HTERT RPE-1 (cell line): ENCODE measurements around the gene RANBP10.

Experiments
- in situ Hi-C: fragments of 300-500 bp; cut with MboI; formaldehyde crosslinking; loops from 4 replicates; pipeline ENCODE4 v1.14.3; 2020; ENCODE audit warnings: low sequenced_read_pairs

The RANBP10 gene

GRCh38 chr16:67749436-67750078 lies 56.8 kb downstream of the RANBP10 start:
- in situ Hi-C loops: no loop called here

GRCh38 chr16:67748834-67749233 lies 57.5 kb downstream of the RANBP10 start:
- in situ Hi-C loops: no loop called here

- in situ Hi-C loops: no loop called here
These were observed 59.5 kb downstream of the RANBP10 start for GRCh38 chr16:67746846-67747245.

DNA sequence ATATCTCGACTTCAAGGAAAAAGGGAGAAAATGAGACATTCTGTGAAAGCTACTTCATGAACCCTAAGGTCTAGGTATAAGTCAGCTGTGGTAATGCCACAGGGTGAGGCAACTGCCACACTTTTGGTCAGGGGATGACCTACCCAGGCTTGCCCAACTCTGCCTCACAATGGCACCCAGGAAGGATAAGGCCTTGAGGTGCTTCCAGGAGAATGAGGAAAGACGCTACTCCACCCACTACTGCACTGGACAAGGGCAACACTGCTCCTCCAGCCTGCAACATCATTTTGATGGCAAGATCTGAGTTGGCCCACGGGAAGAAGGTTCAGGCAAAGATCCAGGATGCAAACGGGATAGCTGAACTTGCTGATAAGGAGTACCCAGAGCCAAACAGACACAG lies 65.2 kb downstream of the RANBP10 start:
- in situ Hi-C loops: no loop called here

GRCh38 chr16:67740391-67740790 lies 66.0 kb downstream of the RANBP10 start:
- in situ Hi-C loops: no loop called here

DNA sequence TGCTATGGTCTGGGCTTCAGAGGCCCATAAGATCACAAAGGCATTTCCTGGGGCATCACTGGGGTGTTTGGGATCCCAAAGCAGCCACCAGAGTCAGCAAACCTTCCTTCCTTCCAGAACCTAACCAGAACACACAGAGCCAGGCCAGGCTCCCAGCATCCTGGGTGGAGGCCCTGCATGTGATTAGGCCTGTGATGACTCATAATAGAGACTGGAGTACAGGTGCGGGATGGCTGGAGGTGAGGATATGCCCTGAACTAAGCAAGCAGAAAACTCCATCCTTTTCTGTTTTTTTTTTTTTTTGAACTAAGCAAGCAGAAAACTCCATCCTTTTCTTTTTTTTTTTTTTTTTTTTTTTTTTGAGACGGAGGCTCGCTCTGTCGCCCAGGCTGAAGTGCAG lies 69.5 kb downstream of the RANBP10 start:
- in situ Hi-C loops: no loop called here

- in situ Hi-C loops: no loop called here
These were observed 71.6 kb downstream of the RANBP10 start for GRCh38 chr16:67734731-67735201.

- in situ Hi-C loops: no loop called here
These were observed 72.5 kb downstream of the RANBP10 start for GRCh38 chr16:67733734-67734470.

DNA sequence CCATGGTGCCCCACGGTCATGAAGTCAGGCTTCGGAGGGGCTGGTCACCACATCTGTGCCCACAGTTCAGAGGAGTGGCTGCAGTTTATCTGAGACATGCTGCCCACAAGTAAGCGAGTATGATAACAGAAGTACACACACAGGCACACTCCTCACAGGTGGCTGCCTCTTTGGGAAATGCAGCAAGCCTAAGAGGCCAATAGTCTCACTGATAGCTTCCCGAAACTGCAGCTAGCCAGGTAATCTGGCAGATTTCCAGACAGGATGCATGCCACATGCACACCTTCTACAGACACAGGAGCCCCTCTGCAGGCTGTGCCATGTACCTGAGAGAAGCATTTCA lies 74.6 kb downstream of the RANBP10 start:
- in situ Hi-C loops: no loop called here

DNA sequence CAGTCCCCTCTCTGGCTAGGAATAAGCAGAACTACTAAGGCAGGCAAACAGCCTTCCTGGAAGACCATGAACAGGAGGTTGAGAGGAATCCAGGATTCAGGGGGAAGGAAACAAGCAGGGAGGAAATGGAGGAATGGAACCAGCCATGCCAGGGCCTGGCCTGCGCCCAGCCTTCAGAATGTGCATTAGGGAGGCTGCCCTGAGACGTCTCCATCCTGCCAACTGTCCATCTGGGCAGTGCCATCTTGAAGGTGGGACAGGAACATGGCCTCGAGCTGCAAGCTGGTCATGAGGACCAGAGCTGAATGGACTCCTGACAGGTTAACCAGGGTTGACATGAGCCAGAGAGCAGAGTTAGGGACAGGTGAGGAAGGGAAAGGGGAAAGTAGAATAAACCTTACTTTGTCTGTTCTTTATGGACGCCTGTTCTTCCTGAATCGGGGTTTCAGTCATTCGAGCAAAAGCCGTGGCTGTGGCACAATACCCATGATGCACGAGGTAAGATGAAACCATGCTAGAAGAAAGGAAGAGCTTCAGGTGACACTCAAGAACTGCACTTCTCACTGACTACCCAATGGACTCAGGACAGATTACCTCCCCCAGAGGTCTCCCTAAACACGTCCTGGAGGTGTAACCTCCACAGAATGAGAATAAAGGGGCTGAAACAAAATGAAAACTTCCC lies 75.1 kb downstream of the RANBP10 start:
- in situ Hi-C loops: no loop called here

DNA sequence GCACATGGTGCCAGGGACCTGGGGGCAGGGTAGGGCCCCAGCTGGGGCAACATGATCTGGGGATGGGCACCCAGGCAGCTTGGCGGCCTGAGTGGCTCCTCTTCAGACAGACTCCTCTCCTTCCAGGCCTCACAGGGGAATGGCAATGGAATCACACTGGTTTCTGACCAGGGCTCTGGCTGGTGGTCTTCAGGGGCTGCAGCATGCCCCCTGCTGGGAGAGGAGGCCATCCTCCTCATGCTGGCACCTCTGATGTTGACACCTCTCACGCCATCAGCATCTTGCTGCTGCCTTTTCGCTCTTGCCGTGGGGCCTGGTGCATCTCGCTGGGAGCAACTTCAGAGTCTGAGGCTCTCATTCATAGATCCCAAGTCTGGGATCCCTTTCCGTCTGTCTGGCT lies 76.0 kb downstream of the RANBP10 start:
- in situ Hi-C loops: no loop called here

DNA sequence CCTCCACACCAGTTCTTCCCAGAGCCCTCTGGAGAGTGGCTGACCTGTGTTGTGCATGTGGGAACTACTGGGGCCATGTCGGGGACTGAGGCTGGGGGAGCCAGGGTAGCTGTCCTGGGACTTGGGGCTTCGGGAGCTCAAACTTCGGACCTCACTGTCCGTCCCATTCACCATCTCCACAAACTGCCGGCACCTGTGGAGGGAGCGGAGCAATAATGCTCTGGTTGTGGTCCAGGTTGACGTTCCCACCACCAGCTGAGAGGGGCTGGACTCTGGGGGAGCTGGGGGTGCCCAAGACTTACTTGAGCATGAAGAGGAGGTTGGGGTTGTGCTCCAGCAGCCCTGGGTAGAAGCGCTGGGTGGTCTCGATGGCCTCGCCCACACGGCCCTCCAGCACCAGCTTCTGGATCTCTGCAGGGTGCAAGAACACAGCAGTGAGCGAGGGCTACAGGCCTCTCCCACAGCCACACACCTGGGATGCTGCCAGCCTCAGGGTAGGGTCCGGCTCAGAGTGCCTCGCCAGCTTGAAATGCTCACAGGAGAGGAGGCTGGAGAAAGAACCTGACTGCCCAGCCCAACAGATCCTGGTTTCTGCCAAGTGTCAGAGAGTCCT lies 76.6 kb downstream of the RANBP10 start:
- in situ Hi-C loops: no loop called here

GRCh38 chr16:67727521-67728485 lies 78.6 kb downstream of the RANBP10 start:
- in situ Hi-C loops: no loop called here

GRCh38 chr16:67726106-67727034 lies 80.0 kb downstream of the RANBP10 start:
- in situ Hi-C loops: no loop called here

DNA sequence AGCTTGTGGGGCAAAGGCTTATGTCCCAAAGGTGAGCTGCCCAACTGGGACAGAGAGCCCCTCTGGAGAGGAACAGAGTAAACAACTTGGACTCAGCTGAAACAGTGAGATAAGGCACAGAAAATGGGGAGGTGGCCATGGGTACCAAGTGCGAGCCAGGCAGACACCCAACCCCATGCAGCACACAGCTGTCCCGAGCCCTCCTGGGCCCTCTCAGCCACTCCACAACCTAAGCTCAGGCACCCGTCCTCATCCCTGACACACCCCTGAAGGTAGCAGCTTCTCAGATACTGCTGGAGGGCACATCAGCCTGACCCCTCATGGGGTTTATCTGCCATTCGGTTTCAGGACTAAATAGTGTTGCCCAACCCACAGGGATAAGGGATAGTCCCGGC lies 82.5 kb downstream of the RANBP10 start:
- in situ Hi-C loops: no loop called here

DNA sequence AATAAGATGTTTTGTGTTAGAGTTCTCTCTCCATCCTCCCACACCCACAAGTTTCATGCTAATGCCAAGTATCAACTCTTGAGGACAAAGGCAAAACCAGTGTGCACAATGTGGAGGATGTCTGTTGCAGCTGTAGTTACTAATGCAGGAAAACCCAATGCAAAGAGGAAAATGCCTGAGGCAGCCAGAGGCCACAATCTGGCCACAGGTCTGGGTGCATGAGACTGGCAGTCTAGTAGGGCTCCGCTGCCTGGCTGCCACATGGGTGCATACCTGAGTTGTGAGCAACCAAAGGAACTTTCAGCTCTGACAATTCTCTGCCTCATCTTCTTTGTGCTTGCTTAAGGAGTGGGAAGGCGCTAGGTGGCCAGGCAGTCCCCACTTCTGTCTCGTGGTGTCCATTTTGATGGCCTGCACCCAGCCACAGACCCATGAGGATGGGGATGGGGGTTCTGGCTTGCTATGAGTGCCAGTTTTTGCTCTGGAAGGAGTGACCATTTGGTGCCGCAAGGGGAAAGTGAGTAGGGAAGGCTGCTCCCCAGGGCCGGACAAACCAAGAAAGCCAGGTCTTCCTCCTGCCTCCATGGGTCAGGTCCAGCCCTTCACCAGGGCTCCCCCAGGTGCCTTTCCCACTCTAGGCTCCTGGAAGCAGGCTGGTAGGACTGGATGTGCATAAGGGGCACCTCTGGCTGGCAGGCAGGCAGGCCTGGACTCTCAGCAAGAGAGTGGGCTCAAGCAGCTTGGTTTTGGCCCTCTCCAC lies 83.0 kb downstream of the RANBP10 start:
- in situ Hi-C loops: no loop called here

DNA sequence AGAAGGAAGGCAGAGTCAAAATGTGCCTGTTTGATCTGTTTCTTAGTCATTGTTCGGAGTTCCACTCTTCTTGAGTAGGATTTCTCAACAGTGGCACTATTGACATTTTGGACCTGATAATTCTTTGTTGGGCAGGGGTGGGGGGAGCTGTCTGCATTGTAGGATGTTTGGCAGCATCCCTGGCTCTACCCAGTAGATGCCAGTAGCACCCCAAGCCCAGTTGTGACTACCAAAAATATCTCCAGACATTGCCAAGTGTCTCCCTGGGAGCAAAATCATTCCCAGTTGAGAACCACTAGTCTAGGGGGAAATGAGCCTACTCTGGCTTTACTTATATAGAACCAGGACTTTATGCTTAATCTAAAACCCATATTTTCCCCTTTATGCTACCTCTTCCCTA lies 86.1 kb downstream of the RANBP10 start:
- in situ Hi-C loops: no loop called here

GRCh38 chr16:67719778-67720144 lies 86.6 kb downstream of the RANBP10 start:
- in situ Hi-C loops: no loop called here
